Pons (tissue), 1 donor: Measurements from ENCODE around the gene PARL.
"Not testable (repeated sequence)": the region's sequence is repeated elsewhere in the genome, so short reads cannot be mapped to it uniquely, and the experiment has no call there.

Source experiments
- DNase-seq: peaks from one replicate; pipeline ENCODE4 v3.0.0-alpha.2; 2016; ENCODE audit warnings: low spot score

PARL gene

GRCh38 chr3:183784503-183784902 is 100.2 kb downstream of the PARL start:
- DNase-seq: not testable (repeated sequence)

DNA sequence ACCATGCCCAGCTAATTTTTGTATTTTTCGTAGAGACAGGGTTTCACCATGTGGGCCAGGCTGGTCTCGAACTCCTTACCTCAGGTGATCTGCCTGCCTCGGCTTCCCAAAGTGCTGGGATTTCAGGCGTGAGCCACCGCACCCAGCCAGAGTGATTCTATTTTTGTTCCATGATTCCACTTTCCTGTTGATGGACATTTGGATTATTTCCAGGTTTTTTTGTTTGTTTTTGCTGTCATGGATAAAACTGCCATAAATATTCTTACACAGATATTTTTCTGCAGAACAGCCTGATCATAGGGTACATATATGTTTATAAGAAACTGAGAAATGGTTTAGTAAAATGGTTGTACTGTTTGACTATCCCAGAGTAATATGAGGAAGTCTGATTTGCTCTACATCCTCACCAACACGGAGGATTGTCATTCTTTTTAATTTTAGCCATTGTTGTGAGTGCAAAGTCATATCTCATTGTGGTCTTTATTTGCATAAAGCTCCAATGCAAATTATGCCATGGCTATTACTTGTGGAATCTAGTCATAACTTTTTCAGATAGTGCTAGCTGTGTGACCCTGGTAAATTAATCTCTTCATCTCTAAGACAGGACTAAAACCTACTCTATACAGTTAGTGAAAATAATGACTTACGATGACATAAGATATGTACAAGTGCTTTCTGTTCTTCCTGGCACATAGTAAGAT is 102.0 kb downstream of the PARL start:
- DNase-seq: no peak

DNA sequence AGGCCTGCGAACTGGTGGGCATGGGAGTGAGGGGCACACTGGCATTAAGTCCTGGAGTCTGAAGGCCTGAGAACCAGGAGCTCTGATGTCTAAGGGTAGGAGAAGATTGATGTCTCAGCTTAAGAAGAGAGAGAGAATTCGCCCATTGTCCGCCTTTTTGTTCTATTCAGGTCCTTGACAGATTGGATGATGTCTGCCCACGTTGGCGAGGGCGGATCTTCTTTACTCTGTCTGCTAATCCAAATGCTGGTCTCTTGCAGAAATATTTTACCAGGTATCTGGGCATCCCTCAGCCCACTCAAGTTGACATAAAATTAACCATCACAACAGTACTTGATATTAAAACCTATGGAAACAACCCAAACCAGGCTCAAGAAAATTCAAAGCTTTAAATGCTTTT is 103.4 kb downstream of the PARL start:
- DNase-seq: no peak

- DNase-seq: no peak
Observed at GRCh38 chr3:183779896-183780465, 104.7 kb downstream of the PARL start.
